Activated T-cell treated with anti-CD3 and anti-CD28 coated beads, Interleukin-2, amount 50 U/mL, for 1 hour (primary cell): ENCODE data around the gene TBC1D9.
"Not testable (repeated sequence)": the region's sequence is repeated elsewhere in the genome, so short reads cannot be mapped to it uniquely, and the experiment has no call there.

Experiments
- DNase-seq: peaks from one replicate; pipeline ENCODE4 v3.0.0-alpha.2; 2020

TBC1D9 gene

GRCh38 chr4:140752291-140753068 lies 3.7 kb downstream of the TBC1D9 start:
- no peak for DNase-seq

DNA sequence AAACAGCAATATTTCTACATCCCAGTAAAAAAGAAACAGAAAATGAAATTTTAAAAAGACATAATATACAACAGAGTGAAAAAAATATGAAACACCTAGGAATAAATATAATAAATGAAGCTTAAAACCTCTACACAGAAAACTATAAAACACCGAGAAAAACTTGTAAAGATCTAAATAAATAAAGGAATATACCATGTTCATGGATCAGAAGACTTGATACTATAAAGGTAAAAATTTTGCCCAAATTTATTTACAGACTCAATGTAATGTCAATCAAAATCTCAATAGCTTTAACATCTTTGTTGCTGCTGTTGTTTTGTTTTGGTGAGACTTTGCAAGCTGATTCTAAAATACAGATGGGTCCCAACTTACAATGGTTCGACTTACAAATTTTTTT lies 5.7 kb downstream of the TBC1D9 start:
- DNase-seq, result no peak

DNA sequence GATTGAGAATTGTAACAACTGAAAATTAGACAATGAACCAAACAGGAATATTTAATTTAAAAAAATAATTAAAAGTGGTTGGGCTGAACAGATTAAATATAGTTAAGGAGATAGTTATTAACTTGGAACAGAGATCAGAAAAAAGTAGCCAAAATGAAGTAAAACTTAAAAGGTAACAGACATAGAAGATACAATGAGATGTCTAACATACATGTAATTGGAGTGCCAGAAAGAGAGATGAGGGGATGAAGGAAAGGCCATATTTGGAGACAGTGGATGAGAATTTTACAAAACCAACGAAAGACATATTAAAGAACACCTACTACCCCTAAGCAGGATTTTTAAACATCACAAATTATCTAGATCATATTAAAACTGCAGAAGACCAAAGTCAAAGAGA lies 8.0 kb downstream of the TBC1D9 start:
- no peak for DNase-seq

GRCh38 chr4:140746546-140746945 lies 9.6 kb downstream of the TBC1D9 start:
- DNase-seq, result not testable (repeated sequence)

DNA sequence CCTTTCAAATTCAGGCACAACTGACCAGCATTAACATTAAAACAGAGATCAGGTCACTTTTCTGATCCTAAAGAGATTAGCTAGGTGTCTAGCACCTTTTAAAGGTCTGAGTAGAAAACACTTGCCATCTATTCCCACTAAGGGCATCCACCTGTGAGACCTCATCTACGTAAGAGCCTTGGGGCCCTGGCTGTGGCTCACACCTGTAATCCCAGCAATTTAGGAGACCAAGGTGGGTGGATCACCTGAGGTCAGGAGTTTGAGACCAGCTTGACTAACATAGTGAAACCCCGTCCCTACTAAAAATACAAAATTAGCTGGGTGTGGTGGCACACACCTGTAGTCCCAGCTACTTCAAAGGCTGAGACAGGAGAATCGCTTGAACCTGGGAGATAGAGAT lies 11.8 kb downstream of the TBC1D9 start:
- no peak for DNase-seq

- no peak for DNase-seq
These were observed 12.8 kb downstream of the TBC1D9 start for GRCh38 chr4:140743194-140743931.

DNA sequence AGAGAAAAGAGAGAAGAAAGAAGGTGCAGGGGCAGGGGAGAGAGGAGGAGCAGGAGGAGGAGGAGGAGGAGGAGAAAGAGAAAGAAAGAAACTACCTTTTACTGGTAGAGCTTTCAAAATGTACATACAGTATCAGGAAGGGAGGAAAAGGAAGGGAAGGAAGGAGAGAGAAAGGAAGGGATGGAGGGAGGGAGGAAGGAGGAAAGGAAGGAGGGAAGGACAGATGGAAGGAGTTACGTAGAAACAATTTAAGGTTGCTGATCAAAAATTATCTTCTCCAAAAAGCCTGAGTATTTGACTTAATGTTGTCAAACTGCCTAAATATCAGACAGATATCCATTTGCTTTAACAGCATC lies 13.4 kb downstream of the TBC1D9 start:
- no peak for DNase-seq

- no peak for DNase-seq
These were observed 15.1 kb downstream of the TBC1D9 start for GRCh38 chr4:140740906-140741670.

- no peak for DNase-seq
These were observed 15.8 kb downstream of the TBC1D9 start for GRCh38 chr4:140740422-140740821.

DNA sequence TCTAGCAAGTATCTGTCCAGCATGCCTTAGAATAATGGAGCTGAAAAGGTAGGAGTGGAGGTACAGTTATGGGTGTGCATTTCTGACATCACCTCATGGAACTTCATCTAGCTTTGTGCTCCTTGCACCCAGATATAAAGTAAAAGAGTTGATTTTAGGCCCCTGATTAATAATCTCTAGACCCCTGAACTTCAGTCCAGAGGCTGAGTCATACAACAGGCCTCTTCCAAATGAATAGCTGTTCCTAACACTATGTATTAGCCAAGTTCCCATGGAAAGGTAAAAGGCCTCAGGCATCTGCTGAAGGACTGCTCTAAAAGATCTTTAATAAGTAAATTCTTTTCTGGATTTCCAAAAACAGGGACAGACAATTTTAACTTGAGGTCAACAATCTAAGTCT lies 16.2 kb downstream of the TBC1D9 start:
- DNase-seq, result no peak

DNA sequence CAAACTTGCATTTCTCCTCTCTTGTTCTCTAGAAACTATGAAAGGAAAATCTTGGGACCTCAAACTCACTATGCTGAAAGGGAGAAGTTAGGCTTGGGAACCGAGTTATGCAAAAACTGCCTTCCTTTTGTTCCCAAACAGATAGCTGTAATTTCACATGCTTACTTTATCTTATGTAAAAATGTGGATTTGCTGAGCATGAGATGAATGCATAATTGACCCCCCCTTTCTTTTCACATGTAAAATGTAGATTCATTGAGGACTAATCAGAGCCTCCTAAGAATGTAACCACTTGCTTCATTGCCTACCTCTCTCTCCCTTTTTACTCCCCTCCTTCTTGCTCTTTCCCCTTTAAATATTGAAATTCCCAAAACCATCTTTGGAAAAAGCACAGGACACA lies 18.0 kb downstream of the TBC1D9 start:
- no peak for DNase-seq

DNA sequence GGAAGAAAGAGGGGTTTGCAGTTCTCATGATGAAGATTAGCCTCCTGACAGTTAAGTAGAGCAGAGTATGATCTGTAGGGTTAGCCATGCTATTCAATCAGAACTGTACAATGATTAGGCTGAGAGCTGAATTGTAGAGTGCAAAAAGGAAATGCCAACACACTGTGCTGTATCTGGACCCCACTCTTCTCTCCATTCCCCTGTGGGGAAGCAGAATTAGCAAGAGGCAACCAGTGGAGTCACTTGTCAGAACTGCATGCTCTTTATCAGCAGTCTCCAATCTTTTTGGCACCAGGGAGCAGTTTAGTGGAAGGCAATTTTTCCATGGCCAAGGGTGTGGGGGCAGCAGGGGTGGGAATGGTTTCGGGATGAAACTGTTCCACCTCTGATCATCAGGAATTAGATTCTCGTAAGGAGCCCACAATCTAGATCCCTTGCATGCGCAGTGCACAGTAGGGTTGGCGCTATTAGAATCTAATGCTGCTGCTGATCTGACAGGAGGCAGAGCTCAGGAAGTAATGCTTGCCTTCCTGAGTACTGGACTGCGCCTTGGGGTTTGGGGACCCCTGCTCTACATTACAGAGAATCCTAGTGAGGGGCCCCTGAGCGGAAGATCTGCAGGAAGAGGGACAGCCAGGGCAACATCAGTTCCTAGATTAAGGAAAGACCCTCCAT lies 19.4 kb downstream of the TBC1D9 start:
- DNase-seq, result no peak

GRCh38 chr4:140735779-140736391 lies 20.3 kb downstream of the TBC1D9 start:
- DNase-seq, result no peak

DNA sequence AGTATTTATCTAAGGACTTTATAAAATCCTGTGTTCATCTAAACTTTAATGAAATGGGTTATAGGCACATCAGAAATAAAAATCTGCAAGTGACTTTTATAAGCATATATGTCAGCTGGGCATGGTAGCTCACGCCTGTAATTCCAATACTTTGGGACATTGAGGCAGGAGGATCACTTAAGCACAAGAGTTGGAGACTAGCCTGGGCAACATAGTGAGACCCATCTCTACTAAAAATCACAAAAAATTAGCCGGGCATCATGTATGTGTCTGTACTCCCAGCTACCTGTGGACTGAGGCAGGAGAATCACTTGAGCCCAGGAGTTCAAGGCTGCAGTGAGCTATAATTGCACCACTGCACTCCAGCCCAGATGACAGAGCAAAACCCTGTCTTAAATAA lies 20.9 kb downstream of the TBC1D9 start:
- DNase-seq, result no peak

DNA sequence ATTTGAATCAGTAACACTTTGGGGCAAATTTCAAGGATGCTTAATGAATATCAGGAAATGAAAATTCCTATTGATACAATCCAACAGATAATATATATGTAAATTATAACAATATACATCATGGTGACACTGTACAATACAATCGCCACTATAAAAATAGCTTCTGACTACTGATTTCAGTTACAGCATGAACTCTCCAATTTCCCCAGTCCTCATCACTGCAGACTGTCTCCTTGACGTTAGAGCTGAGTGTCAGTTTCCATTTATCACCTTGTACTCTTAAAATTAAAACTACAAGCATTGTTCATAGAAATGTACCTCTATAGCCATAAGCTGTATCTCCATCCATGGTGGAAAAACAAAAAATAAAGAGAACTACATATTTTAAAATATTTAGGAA lies 23.4 kb downstream of the TBC1D9 start:
- DNase-seq, result no peak

- DNase-seq, result no peak
These were observed 26.7 kb downstream of the TBC1D9 start for GRCh38 chr4:140729344-140730049.

DNA sequence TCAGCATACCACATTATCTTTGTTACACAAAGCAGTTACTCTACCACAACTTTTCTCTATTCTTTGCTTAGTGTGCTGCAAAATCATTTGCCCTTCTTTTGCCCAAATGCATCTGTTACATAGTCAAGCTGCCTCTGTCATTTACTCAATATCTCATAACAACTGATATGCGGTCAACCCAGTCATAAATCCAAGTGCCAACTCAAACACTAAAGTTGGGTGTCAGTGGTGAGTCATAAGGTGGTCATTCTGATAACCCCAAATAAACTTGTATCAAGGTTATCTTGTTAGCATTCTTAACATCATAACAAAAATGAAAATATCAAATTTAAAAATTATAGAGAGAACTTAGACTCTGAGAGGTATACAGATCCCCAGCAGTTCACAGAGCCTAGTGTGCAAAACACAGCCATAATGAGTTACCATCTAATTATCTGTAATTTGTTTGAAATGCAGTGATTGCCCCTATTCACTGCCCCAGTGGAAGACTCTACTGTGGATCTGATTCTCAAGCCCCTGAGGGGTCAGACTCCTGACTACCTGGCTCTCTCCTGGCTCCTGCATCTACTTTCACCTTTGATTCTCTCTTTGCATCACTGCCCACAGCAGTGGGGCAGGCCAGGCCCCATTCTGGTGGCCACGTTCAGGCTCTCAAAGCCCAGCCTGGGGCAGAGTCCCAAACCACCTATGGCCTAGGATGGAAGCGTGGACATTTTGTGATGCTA lies 29.2 kb downstream of the TBC1D9 start:
- DNase-seq, result no peak

GRCh38 chr4:140725556-140725955 lies 30.6 kb downstream of the TBC1D9 start:
- no peak for DNase-seq

- no peak for DNase-seq
These were observed 31.4 kb downstream of the TBC1D9 start for GRCh38 chr4:140724760-140725159.

GRCh38 chr4:140720387-140721304 lies 35.5 kb downstream of the TBC1D9 start:
- no peak for DNase-seq
